WERI-Rb-1 (cell line): ENCODE measurements around the gene SRPK2.

Source experiments
- DNase-seq: peaks from one replicate; pipeline ENCODE4 v3.0.0-alpha.2; 2020
- H3K27ac ChIP-seq: fragments of 250-450 bp; sonication (Bioruptor Pico); 2 replicates; pipeline ENCODE4 v1.5.1; 2020; ENCODE audit warnings: mild to moderate bottlenecking, moderate library complexity
- H3K27me3 ChIP-seq: fragments of 250-450 bp; sonication (Bioruptor Pico); 2 replicates; pipeline ENCODE4 v1.5.1; 2021; ENCODE audit warnings: mild to moderate bottlenecking, low read depth, moderate library complexity; ENCODE audit not compliant: insufficient read depth, severe bottlenecking
- H3K36me3 ChIP-seq: fragments of 250-450 bp; sonication (Bioruptor Pico); 2 replicates; pipeline ENCODE4 v1.5.1; 2020; ENCODE audit warnings: mild to moderate bottlenecking, moderate library complexity
- H3K4me3 ChIP-seq: 2 replicates; pipeline ENCODE4 v1.5.1; 2011; ENCODE audit warnings: low read depth, mild to moderate bottlenecking, control low read depth, low read length
- H3K9me3 ChIP-seq: fragments of 250-450 bp; sonication (Bioruptor Pico); 2 replicates; pipeline ENCODE4 v1.5.1; 2021; ENCODE audit warnings: mild to moderate bottlenecking, moderate library complexity; ENCODE audit not compliant: severe bottlenecking
- CTCF ChIP-seq: IDR thresholded peaks from 2 replicates; pipeline ENCODE4 v1.5.1; 2011; ENCODE audit warnings: low read depth, mild to moderate bottlenecking, control low read depth, inconsistent platforms, low read length

The SRPK2 gene

GRCh38 chr7:105163718-105164117 is 225.0 kb downstream of the SRPK2 start:
- no peak overlapping the region for H3K4me3 ChIP-seq
- DNase-seq: no peak
- no peaks in the 10 kb centered on the region for H3K9me3 ChIP-seq
- no peak for TF ChIP-seq CTCF
- H3K27me3 ChIP-seq: no peaks in the 10 kb centered on the region
- no peak overlapping the region for H3K27ac ChIP-seq
- H3K36me3 ChIP-seq: peaks cover 34% of the 10 kb centered on the region

DNA sequence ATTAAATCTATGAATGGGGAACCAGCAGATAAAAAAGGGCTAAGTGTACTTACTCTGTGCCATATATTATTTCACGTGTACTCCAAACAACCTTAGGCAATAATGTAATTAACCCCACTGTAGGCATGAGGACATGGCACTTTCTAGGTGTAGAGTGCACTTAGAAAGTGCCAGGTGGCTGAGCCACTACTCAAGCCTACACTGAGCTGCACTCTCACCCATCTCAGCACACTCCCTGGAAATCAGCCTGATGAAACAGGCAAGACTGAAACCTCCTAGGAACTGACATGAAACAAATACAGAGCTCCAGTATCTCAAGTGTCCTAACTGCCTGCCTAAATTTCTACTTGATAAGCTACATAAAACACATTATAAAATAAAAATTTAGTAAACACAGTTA is 227.4 kb downstream of the SRPK2 start:
- H3K36me3 ChIP-seq: peaks cover 18% of the 10 kb centered on the region
- no peaks in the 10 kb centered on the region for H3K9me3 ChIP-seq
- H3K27me3 ChIP-seq: no peaks in the 10 kb centered on the region
- H3K4me3 ChIP-seq: no peak overlapping the region
- TF ChIP-seq CTCF: no peak
- no peak for DNase-seq
- no peak overlapping the region for H3K27ac ChIP-seq

GRCh38 chr7:105157278-105157677 is 231.4 kb downstream of the SRPK2 start:
- no peaks in the 10 kb centered on the region; the same call in none of the 2 replicates for H3K36me3 ChIP-seq
- H3K27me3 ChIP-seq: no peaks in the 10 kb centered on the region
- H3K4me3 ChIP-seq: no peak overlapping the region
- no peak overlapping the region for H3K27ac ChIP-seq
- no peak for TF ChIP-seq CTCF
- H3K9me3 ChIP-seq: no peaks in the 10 kb centered on the region
- DNase-seq: no peak

- H3K9me3 ChIP-seq: no peaks in the 10 kb centered on the region
- no peaks in the 10 kb centered on the region; the same call in none of the 2 replicates for H3K36me3 ChIP-seq
- TF ChIP-seq CTCF: no peak
- no peak overlapping the region for H3K4me3 ChIP-seq
- no peak overlapping the region for H3K27ac ChIP-seq
- no peaks in the 10 kb centered on the region for H3K27me3 ChIP-seq
- no peak for DNase-seq
These were observed 232.0 kb downstream of the SRPK2 start for GRCh38 chr7:105156731-105157130.

- no peaks in the 10 kb centered on the region for H3K9me3 ChIP-seq
- no peaks in the 10 kb centered on the region; the same call in none of the 2 replicates for H3K36me3 ChIP-seq
- no peaks in the 10 kb centered on the region for H3K27me3 ChIP-seq
- no peak overlapping the region for H3K27ac ChIP-seq
- H3K4me3 ChIP-seq: no peak overlapping the region
- no peak for DNase-seq
- no peak for TF ChIP-seq CTCF
These were observed 234.6 kb downstream of the SRPK2 start for GRCh38 chr7:105154084-105154483.

DNA sequence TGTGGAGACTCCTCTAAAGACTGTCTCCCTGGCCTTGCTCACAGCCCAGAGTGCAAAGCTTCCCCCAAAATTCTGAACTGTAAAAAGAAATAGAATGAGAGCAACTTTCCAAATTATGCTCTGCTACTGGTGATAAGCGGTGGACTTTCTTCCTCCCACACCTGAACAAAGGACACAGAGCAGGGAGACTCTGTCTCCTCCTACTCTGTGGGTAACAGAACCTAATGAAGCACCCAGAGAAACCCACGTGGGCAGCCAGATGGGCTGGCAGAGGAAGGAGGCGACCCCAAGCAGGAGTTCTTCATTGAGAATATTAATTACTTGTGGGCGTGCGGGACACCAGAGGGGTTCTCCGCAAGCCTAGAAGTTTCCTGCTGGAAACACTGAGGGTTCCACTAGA is 235.2 kb downstream of the SRPK2 start:
- no peak for DNase-seq
- Histone ChIP-seq H3K36me3 (no peaks in the 10 kb centered on the region; the same call in none of the 2 replicates), H3K9me3 (no peaks in the 10 kb centered on the region), H3K4me3 (no peak overlapping the region), H3K27me3 (no peaks in the 10 kb centered on the region), H3K27ac (no peak overlapping the region)
- no peak for TF ChIP-seq CTCF
